ENCODE measurements around the gene ARRDC5.
"Not testable (repeated sequence)": the region's sequence is repeated elsewhere in the genome, so short reads cannot be mapped to it uniquely, and the experiment has no call there.

DNA sequence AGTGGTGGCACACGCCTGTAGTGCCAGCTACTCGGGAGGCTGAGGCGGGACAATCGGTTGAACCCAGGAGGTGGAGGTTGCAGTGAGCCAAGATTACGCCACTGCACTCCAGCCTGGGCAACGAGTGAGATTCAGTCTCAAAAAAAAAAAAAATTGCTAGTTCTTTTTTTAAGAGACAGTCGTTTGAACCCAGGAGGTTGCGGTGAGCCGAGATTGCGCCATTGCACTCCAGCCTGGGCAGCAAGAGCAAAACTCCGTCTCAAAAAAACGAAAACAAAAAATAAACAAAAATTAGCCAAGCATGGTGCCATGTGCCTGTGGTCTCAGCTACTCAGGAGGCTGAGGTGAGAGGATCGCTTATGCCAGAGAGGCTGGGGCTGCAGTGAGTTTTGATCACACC is 1.8 kb downstream of the ARRDC5 start:
- TF ChIP-seq, protein P1, sequence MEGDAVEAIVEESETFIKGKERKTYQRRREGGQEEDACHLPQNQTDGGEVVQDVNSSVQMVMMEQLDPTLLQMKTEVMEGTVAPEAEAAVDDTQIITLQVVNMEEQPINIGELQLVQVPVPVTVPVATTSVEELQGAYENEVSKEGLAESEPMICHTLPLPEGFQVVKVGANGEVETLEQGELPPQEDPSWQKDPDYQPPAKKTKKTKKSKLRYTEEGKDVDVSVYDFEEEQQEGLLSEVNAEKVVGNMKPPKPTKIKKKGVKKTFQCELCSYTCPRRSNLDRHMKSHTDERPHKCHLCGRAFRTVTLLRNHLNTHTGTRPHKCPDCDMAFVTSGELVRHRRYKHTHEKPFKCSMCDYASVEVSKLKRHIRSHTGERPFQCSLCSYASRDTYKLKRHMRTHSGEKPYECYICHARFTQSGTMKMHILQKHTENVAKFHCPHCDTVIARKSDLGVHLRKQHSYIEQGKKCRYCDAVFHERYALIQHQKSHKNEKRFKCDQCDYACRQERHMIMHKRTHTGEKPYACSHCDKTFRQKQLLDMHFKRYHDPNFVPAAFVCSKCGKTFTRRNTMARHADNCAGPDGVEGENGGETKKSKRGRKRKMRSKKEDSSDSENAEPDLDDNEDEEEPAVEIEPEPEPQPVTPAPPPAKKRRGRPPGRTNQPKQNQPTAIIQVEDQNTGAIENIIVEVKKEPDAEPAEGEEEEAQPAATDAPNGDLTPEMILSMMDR (IDR thresholded peaks at IDR 0.05) = not testable (repeated sequence)
- TF ChIP-seq POLR2A, EP300 (IDR thresholded peaks at IDR 0.05): not testable (repeated sequence)

Data from tibial nerve (tissue), 4 donors.